RCC 7860 (cell line): ENCODE measurements around the gene PPP1R26.
"Not testable (repeated sequence)": the region's sequence is repeated elsewhere in the genome, so short reads cannot be mapped to it uniquely, and the experiment has no call there.

Experiments used
- DNase-seq: peaks from one replicate; pipeline ENCODE4 v3.0.0-alpha.2; 2015; ENCODE audit warnings: low spot score
- FAIRE-seq: peaks from 2 replicates; lab custom pipeline; 2012; peaks lifted over from hg19 to GRCh38; lab: Jason Lieb, UNC

PPP1R26 gene

GRCh38 chr9:135521608-135522095 is 42.1 kb downstream of the PPP1R26 start:
- DNase-seq, result no peak
- FAIRE-seq, result no peak

GRCh38 chr9:135522137-135522877 is 42.7 kb downstream of the PPP1R26 start:
- FAIRE-seq (no peak), DNase-seq (no peak)

- DNase-seq, result no peak
- no peak for FAIRE-seq
Observed at GRCh38 chr9:135522931-135523330, 43.3 kb downstream of the PPP1R26 start.

- no peak for FAIRE-seq
- no peak for DNase-seq
Observed at GRCh38 chr9:135523521-135524129, 44.0 kb downstream of the PPP1R26 start.

GRCh38 chr9:135524130-135524861 is 44.7 kb downstream of the PPP1R26 start:
- DNase-seq (peak; percentile 62), FAIRE-seq (no peak)

- FAIRE-seq (no peak), DNase-seq (no peak)
Observed at GRCh38 chr9:135525241-135526088, 45.9 kb downstream of the PPP1R26 start.

- no peak for FAIRE-seq
Observed at GRCh38 chr9:135526089-135526729, 46.6 kb downstream of the PPP1R26 start.

GRCh38 chr9:135526730-135527571 is 47.4 kb downstream of the PPP1R26 start:
- FAIRE-seq, result no peak
- no peak for DNase-seq

More at GRCh38 chr9:135526089-135526729, 46.6 kb downstream of the PPP1R26 start:
- no peak for DNase-seq

- DNase-seq, FAIRE-seq: not testable (repeated sequence)
Observed at GRCh38 chr9:135528842-135529435, 49.4 kb downstream of the PPP1R26 start.

- DNase-seq, result no peak
- no peak for FAIRE-seq
Observed at GRCh38 chr9:135530146-135530545, 50.6 kb downstream of the PPP1R26 start.

GRCh38 chr9:135531096-135531495 is 51.5 kb downstream of the PPP1R26 start:
- FAIRE-seq, result no peak
- DNase-seq, result no peak

GRCh38 chr9:135533113-135533512 is 53.5 kb downstream of the PPP1R26 start:
- FAIRE-seq (no peak), DNase-seq (no peak)

- FAIRE-seq, result no peak
- DNase-seq, result no peak
Observed at GRCh38 chr9:135533674-135534073, 54.1 kb downstream of the PPP1R26 start.

- not testable (repeated sequence) for FAIRE-seq, DNase-seq
Observed at GRCh38 chr9:135534192-135534711, 54.7 kb downstream of the PPP1R26 start.

GRCh38 chr9:135534826-135535225 is 55.2 kb downstream of the PPP1R26 start:
- DNase-seq, FAIRE-seq: not testable (repeated sequence)

GRCh38 chr9:135535631-135536030 is 56.0 kb downstream of the PPP1R26 start:
- not testable (repeated sequence) for FAIRE-seq, DNase-seq

- FAIRE-seq (no peak), DNase-seq (no peak)
Observed at GRCh38 chr9:135536216-135536615, 56.6 kb downstream of the PPP1R26 start.
